DMS79 treated with DMSO at 0.1 percent for 48 hours (cell line): ENCODE results near the gene KCNMA1.
"Not testable (repeated sequence)": the region's sequence is repeated elsewhere in the genome, so short reads cannot be mapped to it uniquely, and the experiment has no call there.

Source experiments
- DNase-seq: peaks from one replicate; lab custom pipeline; 2025; lab: John Stamatoyannopoulos, UW

The KCNMA1 gene

DNA sequence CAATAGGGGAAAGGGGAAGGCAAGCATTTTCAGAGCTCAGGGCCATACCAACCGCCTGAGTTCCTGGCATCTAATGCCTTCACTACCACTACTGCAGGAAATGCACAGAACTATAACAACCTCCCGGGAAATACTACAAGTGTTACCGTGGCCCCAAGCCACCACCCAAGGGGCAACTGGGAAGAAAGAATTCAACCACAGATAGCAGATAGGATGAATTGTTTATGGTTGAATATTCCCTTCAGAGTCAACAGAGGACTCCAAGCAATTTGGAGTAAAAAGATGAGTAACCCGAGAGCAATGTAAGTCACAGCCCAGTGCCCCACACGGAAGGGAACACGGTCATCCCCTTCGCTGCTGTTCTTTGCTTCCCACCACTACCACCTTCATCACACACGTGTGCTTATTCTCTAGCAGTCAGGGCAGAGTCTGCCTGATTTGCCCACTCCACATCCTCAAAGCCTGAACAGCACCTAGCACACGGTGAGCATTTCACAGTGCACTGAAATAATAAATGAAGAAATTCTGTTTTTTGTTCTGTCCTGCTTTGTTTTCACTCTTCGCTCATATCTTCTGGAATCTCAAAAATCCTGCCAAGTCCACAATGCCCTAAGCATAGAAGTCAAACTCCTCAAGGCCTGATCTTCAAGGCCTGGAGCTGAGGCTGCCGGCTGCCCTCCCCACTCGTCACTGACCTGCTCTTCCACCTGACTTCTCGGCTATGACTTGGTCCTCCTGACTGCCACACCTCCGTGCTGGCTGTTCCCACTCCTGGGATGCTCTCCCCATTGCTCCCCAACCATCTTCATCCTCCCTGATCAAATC, 221.1 kb downstream of the KCNMA1 start:
- no peak for DNase-seq

DNA sequence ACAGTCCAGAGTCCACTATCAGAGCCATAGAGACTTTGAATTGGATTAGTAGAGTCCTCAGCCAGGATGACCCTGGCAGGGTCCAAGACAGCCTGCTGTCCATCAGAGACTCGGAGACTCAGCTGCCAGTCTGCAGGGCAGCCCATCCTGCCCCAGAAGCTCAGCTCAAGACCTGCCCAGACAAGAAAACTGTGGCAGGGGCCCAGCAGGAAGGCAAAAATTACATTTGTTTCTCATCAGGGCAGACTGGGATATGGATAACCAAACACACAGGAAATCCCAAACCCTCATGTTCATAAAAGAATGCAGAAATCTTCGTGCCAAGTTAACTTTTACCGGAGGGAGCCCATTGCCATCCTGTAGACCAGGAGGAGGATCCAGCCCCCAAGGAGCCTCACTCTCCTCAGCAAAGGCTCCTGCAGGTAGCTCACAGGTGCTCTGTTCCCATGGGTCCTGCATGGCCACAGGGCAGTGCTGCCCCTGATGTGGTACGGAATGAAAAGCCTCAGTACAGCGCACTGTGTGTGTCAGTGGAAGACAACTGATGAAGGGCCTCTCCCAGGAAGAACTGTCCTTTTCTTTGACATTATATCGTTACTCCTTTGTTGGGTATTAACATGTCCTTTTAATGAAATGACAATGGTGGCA, 222.2 kb downstream of the KCNMA1 start:
- no peak for DNase-seq

DNA sequence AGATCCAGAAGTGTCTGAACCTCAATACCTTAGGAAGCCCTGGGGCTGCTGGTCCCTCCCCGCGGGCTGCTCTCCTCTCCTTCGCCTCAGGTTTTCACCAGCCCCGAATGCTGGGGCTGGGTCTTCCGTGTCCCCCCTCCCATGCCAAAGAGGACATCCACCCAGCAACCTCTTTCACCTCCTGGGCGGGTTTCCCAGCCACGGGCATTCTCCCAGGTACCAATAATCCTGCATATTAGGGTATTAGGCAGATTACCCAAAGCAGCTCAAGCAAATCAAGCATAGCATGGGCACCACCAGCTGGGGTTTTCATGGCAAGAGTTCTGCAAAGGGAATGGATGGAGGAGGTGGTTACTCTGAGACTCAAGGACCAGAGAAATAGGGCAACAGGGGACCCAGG, 224.4 kb downstream of the KCNMA1 start:
- no peak for DNase-seq

DNA sequence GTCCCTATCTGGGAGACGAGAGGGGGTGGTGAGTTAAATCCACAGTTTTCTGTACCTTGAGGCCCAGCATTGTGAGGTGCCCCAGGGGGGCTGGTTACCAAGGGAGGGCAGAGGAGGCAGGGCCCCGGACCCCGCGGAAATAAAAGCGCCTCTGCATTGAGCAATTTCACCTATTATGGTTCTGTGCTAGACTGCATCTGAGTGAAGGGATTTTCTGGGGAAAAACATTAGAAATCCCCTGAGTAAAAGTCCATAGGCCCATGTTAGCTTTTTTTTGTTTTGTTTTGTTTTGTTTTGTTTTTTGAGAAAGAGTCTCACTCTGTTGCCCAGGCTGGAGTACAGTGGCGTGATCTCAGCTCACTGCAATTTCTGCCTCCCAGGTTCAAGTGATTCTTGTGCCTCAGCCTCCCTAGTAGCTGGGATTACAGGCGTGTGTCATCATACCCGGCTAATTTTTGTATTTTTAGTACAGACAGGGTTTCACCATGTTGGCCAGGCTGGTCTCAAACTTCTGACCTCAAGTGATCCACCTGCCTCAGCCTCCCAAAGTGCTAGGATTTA, 225.0 kb downstream of the KCNMA1 start:
- not testable (repeated sequence) for DNase-seq

DNA sequence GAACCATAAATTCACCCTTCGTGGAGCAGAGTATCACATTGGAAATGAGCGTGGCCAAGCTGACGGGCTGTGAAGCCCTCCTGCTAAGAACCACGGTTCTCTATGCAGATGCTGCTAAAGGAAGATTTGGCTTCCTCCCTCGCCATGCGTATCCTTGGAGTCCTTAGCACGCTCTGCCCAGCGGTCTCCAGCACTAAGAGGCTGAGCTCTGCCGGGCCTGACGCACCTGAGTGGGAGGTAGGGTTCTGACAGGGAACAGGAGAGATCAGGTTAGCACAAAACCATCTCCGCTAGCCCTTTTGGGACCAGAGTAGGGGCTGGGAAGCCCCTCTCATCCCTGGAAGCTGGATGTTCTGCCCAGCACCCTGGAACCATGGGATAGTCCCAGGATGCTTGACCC, 225.8 kb downstream of the KCNMA1 start:
- DNase-seq: peak; percentile 51

DNA sequence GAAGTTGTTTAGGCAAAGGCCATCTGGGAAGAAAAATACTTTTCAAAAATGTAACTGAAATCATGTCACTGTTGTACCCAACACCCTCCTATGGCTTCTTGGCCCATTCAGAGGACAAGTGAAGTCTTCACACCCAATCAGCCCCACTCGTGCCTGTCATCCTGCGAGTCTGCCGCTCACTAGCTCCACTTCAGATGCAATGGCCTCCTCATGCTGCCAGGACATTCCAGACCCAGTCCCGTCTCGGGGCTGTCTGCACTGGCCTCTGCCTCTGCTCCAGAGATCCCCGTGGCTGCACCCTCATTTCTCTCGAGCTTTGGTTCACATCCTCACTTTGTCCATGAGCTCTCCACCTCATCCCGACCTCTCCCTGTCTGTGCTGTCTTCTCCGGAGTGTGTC, 227.1 kb downstream of the KCNMA1 start:
- DNase-seq: no peak

DNA sequence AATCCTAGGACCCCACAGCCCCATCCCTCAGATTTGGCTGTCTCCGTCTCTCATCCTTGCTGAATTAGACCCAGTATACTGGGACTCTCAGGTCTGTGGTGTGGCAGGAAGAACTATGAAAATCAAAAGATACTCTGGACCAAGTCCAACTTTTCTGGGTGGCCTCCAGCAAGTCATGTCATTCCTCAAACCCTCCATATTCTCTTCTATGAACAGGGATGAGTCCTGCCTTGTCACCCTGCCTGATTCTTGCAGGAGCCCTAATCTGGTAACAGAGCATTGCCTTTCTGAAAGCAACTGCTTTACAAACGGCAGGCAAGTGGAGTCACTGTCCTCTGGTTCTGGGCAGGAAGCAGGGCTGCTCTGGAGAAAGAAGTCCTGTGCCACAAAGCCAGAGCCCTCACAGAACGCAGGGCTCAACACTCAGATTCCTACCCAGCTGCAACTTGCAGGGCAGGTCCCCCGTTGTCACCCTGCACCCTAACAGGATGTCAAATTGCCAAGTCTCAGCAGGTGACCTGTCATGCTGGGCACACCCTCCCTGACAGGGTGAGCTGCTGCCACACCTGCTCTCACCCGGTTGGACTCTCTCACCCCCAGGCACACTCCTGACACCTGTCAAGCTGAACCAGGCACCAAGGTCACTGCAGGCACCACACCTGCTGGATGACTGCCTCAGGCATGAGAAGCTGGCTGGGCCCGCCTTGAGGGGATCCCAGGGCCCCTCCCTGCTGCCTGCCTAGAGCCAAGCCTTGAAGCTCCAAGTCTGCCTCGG, 227.7 kb downstream of the KCNMA1 start:
- DNase-seq: peak; percentile 69

DNA sequence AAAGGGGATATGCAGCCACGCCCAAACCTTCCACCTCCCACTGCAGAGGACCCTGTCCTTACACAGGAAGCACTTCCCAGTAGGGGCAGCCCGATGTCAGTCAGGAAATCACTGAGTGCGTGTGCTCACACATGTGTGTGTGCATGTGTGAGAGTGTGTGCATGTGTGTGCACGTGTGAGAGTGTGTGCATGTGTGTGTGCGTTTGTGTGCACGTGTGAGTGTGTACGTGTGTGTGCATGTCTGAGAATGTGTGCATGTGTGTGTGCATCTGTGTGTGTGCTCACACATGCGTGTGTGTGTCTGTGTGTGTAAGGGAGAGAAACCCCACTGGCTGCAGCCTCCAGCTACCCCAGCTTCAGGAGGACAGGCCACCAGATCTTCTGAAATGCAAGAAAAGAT, 229.3 kb downstream of the KCNMA1 start:
- DNase-seq: no peak

DNA sequence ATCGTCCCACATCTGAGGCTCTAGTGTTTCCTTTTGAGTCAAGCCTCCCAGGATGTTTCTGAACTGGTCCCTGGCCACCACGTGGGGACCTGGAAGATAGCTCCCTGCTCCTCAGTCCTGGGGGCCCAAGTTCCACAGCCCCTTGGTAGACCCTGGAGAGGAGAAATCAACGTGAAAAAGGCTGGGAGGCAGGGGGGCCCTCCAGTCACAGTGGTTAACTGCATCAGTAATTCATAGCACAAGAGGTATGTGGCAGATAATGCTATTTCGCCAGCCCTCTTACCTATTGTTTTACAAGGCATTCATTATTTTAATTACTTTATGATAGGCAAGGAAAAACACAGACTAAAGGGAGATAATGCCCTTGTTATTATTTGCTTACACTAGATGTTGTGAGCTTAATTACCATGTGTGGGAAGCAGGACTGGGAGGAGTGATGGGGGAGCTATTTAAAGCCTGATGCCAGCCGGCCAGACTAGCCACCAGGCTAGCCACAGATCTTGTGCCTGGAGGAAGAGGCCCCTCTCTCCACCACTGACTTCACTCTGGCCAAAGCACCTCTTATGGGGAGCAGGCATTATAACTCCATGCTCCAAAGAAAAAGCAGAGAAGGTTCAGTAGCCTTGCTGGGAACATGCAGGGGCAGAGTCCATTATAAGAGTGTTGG, 230.7 kb downstream of the KCNMA1 start:
- DNase-seq: no peak

DNA sequence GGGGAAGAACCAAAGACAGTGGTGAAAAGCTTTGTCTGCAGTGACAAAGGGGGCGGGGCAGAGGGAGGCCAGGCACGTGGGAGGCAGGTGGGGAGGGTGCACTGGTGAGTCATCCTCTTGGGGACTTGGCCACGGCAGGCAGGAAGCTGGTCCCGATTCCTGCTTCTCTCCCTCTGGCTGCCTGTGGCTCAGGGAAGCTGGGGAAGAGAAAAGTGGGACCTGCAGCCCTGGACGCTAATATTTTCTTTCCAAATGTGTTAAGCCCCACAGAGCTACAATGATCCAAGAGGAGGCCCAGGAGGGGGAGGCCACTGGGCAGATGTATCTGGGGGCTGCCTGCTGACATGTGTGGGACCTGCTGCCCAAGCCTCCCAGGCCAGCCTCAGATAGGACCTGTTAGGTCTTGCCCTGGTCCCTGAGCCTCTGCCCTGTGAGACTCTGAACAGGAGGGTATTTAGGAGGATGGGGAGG, 231.8 kb downstream of the KCNMA1 start:
- DNase-seq: peak; percentile 12

DNA sequence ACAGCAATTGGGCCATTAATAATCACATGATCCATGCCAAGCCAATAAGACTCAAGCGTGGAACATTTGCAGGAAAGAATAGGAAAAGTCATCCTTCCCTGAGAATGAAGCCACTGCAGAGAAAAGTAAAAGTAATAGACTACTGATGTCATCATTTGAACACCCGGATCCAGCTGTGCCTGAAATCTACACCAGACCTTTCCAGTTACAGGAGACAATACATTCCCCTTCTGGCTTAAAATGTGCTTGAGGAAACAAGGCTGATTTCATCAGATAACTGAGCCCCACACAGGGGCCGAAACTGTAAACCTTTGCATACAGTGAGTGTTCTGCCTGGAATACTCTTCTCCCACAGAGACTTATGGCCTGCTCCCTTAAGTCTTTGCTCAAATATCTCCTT, 232.8 kb downstream of the KCNMA1 start:
- no peak for DNase-seq

DNA sequence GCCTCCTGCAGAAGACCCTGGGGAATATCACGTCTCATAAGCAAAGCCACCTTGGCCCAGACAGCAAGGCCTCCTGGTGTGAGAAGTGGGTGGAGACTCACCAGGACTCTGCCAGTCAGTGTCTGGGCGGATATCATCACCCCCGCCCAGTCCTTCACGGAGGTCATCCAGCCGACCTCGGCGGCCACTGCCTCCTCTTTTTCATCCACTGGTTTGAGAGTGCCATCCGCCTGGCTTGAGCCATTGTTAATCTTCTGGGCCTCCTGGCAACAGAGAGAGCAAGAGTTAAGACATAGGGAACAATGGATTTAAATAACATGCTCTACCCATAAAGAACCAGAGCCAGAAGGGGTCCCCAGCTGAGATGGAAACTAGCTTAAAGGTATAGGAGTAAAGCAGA, 233.8 kb downstream of the KCNMA1 start:
- no peak for DNase-seq

DNA sequence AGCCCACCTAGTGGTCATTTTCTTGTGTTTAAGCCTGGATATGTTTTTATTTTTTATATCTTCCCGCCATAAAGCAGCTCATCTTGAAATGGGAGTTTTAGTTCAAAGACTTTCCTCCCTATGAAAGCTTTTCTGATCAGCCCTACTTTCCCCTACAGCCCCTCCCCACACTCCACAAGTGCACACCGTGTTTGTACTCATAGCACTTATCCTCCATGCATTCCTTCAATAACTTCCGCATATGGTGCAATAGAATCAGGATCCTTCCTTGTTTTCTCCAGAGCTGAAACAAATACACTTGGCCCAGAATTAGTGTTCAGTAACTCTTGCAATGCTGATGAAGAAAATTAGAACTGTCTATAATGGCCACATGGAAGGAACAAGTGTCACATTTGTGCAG, 235.9 kb downstream of the KCNMA1 start:
- DNase-seq: no peak

DNA sequence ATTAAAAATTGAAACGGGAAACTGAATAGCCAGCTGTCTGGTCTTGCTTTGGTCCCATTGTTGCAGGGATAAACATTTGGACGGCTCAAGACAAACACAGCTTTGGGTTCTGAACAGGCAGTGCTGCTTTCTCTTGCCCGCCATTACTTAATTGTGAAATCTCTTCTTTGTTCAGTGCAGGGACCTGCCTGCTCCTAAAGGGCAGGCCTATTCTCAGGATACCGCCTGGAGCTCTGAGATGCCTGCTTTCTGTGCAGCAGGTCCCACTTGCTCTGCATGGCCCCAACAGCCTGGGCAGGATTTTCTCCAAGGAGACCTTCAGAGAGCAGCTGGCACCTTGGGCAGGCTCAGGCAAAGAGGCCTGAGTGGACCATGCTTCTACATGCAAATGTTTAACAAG, 237.6 kb downstream of the KCNMA1 start:
- DNase-seq: no peak

DNA sequence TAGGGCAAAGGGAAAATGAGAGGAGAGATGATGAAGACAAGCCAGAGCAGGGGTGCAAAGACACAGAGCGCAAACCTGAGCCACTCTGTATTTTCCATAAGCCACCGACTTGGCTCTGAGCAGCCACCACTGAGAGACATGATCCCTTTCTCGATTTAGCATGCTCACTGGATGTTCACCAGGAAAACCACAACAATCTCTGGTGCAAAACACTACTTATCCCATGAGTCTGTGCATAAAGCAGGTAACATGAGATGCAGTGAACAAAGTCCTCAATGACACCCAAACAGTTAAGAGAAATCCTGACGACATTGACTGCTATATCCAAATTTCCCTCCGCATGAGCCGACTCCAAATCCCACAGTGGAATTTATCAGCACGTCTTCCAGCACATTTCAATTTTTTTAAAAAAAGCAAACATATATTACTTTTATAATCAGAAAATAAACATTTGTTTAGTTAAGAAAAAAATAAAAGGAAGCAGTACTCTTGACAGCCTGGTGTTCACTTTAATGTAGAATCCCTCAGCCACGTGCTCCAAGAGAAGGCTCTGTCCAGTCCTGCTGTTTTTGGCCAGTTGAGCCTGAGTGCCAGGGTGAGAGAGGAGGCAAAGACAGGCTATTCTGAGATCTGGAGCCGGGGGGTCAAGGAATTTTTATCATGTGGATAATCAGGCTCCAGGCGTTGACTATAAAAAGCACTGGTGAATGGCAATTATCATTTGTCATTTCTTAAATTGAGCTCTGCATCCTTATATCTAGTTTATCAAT, 238.4 kb downstream of the KCNMA1 start:
- DNase-seq: no peak

DNA sequence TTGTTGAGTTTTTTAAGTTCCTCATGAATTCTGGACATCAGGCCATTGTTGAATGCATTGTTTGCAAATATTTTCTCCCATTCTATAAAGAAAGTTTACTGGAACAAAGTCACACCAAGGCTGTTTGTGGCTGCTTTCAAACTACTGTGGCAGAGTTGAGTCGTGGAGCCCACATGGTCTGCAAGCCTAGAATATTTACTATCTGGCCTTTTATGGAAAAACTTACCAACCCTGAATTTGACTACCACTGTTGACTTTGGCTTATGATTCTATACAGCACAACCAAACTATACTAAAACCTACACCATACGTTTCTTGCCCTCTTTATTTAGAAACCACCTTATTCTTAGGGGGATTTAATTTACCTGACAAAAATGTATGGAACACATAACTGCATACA, 239.1 kb downstream of the KCNMA1 start:
- no peak for DNase-seq

DNA sequence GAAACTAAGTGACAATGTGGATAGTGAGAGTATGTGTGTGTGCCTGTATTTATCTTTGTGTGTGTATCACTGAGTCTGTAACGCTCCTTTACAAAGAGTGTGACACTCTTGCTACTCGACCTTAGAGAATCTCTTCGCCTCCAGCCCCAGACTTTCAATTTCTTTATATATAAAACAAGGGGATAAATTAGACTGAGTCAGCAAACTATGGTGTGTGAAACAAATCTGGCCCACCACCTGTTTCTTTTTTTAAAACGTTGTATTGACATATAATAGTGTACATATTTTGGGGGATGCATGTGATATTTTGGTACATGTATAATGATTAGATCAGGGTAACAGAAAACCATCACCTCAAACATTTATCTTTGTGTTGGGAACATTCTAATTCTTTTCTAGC, 240.5 kb downstream of the KCNMA1 start:
- no peak for DNase-seq

DNA sequence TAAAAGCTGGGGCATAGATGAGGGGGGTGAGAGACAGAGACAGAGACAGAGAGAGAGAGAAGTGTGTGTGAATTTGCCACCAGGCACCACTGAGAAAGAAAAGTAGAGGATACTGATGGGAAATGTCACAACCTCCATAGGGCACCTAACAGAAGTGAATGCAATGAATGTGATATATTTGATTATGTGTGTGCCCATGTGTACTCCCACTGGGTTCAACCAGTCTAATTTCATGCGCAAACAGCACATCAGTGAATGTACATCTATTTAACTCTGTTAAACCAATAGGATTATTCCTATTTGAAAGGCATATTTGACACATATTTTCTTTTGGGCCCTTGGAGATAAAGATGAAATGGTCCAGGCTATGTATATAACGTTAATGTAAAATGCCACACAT, 241.3 kb downstream of the KCNMA1 start:
- DNase-seq: no peak

DNA sequence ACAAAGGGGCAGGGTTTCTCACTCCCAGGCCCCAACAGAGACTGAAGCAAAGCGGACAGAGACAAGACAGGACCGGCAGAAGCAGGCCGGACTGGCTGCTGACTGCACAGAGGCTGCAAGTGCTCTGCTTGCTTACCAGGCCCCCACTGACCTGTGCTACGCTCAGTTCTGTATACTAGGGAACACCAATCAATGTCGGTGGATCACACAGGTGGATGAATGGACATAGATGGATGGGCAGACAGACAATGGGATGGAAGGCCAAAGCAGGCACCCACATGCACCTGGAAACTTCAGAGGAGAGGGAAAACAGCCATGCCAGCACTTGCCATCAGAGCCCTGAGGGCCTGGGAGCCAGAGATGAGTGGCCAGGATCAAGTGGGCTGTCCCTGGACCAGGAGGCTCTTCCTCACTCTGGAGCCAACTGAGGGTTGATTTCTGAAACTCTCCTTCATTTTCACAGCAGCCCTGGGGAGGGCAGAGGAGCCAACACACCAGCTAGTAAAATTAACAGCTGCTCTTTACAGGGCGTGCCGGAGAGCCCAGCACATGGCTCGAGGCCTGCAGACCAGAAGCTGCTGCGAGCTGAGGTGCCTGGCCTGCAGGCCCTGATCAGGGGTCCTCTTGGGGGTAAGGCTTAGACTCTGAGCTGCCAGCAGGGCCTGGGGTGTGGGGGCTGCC, 243.6 kb downstream of the KCNMA1 start:
- DNase-seq: no peak

DNA sequence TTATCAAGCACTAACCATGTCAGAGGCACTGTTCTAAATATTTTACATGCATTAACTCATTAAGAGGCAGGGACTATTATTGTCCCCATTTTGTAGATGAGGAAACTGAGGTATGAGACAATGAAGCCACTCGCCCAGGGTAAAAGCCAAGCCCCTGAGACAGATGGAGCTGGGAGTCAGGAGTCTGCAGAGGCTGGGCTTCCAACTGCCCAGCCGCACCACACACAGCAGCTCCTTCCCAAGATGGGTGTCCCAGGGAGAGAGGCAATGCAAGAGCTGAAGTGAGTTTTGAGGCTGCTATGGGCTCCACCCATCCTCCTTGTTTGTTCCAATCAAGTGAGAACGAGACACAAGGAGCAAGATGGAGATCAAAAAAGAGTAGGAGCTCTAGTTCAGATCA, 244.2 kb downstream of the KCNMA1 start:
- no peak for DNase-seq

DNA sequence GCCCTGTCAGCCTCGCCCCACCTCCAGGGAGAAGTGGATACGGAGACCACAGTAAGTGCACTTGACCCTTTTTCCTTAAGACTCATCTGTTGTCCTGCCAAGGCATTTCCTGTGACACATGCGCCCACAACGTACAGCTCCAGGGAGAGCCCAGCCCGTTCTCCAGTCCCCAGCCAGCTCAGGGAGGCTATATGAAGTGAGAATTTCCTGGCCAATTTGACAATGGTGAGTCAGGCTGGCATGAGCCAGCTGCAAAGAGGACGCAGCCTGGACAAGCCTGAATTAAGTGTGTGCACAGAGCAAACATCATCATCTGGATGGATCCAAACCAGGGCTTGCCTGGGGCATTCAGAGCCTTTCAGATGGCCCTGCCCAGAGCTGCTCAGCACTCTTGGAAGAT, 244.8 kb downstream of the KCNMA1 start:
- DNase-seq: peak; percentile 7
